GM10847 (cell line): ENCODE results near the gene SCN8A.

Experiments used
- POLR2A ChIP-seq: IDR thresholded peaks from 2 replicates; pipeline ENCODE4 v1.6.1; 2011; ENCODE audit not compliant: insufficient read length; ENCODE audit errors: extremely low read depth

Gene SCN8A

GRCh38 chr12:51647647-51648046 is 56.6 kb downstream of the SCN8A start:
- no peak for TF ChIP-seq POLR2A

DNA sequence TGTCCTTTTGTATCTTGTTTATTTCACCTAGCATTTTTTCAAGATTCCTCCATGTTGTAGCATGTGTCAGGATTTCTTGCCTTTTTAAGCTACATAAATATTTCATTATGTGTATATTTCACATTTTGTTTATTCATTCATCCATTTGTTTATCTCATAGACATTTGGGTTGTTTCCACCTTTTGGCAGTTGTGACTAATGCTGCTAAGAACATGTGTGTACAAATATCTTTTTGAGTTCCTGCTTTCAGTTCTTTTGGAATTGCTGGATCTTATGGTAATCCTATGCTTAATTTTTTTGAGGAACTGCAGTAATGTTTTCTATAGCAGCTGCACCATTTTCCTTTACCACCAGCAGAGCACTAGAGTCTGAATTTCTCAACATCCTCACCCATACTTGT is 62.4 kb downstream of the SCN8A start:
- no peak for TF ChIP-seq POLR2A

DNA sequence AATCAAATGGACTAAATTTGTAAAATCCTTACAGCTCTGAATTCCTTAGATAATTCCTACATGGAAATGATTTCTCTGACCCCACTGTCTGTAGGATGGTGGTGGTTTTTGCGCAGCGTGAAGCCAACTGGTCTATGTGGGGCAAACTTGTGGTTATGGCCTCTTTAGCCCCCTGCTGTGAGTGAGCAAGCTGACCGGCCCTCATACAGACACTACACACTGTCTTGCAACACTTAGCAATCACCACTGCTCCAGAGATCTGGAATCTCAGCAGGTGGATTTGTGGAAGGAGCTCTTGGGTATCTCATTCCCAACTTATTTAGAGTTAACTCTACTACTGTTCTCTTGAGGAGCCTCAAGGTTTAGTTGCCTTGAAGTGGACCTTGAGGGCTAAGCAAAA is 70.2 kb downstream of the SCN8A start:
- no peak for TF ChIP-seq POLR2A

DNA sequence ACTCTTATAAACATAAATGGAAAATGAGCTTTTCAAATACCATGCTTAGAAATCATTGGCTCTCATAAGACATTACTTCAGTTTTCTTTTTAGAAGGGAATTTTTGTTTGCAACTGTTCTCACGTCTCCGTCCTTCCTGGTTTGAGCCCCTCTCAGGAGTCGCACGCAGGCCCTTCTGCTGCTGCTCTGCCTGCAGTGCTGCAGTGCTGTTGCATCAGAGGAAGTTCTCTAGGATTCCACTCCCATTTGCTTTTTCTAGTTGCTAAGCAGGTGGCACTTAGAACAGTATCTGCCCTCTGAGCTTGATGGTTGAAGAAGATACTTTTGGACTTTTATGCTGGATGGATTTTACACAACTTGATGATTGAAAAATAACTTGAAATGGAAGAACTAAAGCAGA is 70.8 kb downstream of the SCN8A start:
- TF ChIP-seq POLR2A: no peak

GRCh38 chr12:51662728-51663154 is 71.7 kb downstream of the SCN8A start:
- no peak for TF ChIP-seq POLR2A

DNA sequence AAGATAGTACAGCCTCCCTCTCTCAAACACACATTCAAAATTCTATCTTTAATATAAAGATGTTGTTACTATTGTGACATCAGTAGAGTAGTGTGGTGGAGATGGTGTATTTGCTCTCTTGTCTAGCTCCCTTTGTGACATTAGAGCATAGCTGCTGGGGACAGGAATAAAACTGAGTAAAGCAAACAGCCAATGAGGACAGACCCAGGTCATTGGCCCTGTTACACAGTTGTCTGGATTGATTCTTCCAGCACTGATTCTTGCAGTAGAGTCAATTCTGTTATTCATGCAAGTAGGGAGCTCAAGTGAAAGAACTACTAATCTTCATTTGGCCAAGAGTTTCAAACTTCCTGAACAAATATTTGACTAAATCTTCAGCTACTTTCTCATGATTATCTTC is 72.4 kb downstream of the SCN8A start:
- TF ChIP-seq POLR2A: no peak

DNA sequence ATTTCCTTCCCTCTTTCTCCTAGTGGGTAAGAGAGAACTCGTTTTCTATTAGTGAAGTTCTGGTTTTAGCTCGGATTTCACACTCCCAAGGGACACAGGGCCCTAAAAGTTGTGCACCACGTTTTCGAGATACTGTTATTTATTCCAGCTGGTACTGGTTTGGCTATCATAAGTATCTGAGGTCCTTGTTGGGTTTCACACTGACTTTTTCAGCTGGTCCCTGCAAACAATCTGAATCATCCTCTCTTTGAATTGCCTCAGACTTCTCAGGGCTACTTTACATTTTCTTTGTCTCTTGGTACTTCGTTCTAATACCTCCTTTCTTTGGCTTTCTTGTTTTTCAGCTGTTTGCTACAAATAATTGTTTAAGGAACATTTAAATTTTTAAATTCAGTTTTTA is 75.7 kb downstream of the SCN8A start:
- no peak for TF ChIP-seq POLR2A

DNA sequence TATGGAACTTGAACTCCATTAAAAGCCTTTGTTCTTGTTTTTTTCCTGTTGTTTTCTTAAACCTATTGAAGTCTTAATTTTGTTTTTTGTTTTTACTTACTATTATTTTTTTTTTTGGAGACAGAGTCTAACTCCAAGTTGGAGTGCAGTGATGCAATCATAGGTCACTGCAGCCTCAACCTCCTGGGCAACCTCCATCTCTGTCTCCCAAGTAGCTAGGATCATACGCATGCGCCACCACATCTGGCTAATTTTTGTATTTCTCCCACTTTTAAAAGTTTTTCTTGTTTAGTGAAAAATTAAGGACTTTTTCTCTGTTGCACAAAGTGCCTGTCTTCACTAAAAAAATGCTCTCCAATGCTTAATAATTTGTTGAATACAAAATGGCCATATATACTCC is 76.2 kb downstream of the SCN8A start:
- no peak for TF ChIP-seq POLR2A

DNA sequence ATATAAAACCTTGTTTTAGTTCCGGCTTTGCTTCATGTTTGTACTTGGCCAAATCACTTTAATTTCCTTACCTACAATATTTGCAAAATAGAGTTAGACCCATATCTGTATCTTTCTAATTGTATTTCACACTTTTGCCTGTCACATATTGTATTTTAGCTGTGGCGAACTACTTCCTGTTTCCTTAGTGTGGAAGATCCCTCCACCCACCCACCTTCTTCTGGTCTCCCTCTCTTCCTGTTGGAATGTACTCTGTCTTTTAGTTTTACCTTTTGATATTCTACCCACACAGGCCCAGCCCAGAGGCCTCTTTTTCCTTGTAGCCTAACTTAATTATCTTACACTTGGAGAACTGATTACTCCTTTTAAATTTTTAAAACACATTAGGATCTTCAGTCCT is 78.2 kb downstream of the SCN8A start:
- TF ChIP-seq POLR2A: no peak

- TF ChIP-seq POLR2A: no peak
Measured at GRCh38 chr12:51669996-51670395, 79.0 kb downstream of the SCN8A start.

- no peak for TF ChIP-seq POLR2A
Measured at GRCh38 chr12:51672334-51672733, 81.3 kb downstream of the SCN8A start.

- no peak for TF ChIP-seq POLR2A
Measured at GRCh38 chr12:51675071-51675803, 84.2 kb downstream of the SCN8A start.

GRCh38 chr12:51676875-51677274 is 85.8 kb downstream of the SCN8A start:
- no peak for TF ChIP-seq POLR2A

DNA sequence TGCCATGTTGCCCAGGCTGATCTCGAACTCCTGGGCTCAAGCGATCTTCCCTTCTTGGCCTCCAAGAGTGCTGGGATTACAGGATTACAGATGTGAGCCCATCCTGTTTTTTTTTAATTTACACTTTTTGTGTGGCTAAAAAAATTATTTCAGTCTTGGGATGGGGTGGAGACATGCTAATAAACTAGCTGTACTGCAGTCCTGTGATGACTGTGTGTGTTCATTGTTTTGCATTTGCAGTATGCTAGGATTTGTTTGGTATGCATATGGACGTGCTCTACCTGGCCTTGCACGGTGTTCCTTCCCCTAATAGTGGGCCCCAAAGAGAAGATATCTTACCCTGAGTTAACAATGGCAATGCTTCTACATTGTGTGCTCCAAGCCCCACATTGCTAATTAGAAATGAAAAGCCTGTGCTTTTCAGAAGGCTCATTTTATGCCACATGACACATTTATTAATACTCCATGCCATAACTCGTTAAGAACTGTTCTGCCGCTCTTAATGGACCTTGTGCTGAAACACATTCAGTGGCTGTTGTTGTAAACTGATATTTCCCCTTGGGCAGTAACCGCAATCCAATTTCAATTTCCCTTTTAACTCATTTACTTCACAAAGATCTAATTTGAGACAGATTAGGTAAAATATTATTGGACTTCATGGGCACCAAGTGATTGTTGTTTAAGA is 86.4 kb downstream of the SCN8A start:
- no peak for TF ChIP-seq POLR2A

DNA sequence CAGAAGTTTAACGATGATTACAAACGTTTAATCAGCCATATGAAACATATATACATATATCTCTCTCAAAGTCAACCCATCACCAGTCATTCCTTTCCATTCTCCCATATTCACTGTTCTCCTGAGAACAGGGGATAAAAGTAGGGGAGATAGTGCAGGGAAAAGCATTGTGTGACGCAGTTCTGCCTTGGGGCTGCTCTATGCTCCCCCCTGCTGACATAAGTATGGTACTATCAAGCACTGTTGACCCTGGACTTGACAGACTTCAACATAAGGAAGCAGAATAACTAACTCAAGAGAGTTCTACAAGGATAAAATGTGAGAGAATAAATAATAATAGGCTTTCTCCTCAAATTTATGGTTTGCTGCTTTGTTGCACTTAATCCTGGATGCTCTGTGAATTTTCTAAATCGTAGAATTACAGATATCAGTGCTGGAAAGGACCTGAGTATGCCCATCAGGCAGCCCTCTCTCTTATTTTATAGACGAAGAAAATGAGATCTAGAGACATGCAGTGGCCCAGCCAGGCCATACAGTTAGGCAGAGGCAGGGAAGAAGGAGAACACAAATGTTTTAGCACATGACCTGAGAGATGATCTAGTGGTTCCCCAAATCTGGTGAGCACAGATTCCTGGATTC is 87.2 kb downstream of the SCN8A start:
- TF ChIP-seq POLR2A: no peak

DNA sequence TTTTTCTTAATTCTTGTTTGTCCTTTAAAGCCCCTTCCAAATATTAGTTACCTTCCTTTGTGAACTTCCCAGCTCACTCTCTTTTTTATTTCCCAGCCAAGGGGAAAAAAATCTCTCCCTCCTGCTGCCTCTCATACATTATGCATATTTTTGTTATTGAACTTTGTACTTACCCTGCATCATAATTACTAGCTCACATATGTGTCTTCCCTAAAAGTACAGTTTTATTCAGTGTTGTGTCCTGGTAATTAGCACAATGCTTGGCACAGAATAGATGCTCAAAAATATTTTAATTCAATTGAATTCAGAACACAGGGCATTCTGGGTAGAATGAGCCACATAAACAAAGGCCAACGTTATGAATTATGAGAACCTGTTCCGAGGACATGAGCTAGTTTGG is 91.9 kb downstream of the SCN8A start:
- TF ChIP-seq POLR2A: no peak
